Esophagus squamous epithelium (tissue), 4 donors: ENCODE measurements around the gene SRGAP2B.
"Not testable (repeated sequence)": the region's sequence is repeated elsewhere in the genome, so short reads cannot be mapped to it uniquely, and the experiment has no call there.

Experiments used
- POLR2A ChIP-seq, 4 donors: fragments of 450-650 bp; IDR thresholded peaks; one replicate each; pipeline ENCODE4 v1.6.1; 2017; ENCODE audit warnings: antibody characterized with exemption in 4 of 4, mild to moderate bottlenecking in 4 of 4, moderate library complexity in 3 of 4
- TF ChIP-seq, protein P1 (sequence below), 6 experiments: fragments of 450-650 bp in 4 of 6; fragments of 200-600 bp in 2 of 6; sonication (generic) in 2 of 6; IDR thresholded peaks; one replicate each; pipeline ENCODE4 v1.5.1; 2016 to 2019; ENCODE audit warnings: antibody characterized with exemption in 6 of 6, mild to moderate bottlenecking in 4 of 6, moderate library complexity in 4 of 6

DNA sequence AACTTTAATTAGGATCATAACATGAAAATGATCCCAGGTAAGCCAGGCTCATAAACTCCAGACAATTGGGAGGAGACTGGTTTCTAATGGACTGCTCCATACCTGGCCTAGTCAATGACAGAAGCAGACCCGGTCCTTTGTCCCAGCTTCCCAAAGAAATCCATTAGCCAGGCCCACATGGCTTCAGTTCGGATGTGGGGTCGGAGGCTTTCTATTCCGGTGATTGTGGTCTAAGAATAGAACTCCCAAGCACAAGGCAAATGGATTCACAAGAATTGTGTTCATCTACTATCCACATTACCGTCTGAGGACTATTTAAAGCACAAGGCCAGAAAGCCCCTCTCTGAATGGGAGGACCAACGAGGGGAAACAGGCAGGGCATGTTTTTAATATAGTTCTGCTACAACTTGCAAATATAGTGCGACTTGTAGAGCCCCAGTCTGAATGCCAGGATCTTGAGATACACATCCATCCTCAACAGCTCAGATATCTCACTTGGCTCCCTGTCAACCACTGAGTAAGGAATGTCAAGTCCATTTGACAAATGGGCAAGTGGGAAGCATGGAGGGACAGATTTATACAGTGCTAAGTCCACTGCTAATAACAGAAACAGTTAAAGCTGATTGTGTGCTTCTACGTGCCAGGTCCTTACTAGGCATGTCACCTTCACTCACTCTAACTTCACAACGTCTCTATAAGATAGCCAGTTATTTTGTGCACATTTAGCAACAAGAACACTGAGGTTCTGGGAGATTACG, 42.9 kb downstream of the SRGAP2B start:
- TF ChIP-seq, protein P1, sequence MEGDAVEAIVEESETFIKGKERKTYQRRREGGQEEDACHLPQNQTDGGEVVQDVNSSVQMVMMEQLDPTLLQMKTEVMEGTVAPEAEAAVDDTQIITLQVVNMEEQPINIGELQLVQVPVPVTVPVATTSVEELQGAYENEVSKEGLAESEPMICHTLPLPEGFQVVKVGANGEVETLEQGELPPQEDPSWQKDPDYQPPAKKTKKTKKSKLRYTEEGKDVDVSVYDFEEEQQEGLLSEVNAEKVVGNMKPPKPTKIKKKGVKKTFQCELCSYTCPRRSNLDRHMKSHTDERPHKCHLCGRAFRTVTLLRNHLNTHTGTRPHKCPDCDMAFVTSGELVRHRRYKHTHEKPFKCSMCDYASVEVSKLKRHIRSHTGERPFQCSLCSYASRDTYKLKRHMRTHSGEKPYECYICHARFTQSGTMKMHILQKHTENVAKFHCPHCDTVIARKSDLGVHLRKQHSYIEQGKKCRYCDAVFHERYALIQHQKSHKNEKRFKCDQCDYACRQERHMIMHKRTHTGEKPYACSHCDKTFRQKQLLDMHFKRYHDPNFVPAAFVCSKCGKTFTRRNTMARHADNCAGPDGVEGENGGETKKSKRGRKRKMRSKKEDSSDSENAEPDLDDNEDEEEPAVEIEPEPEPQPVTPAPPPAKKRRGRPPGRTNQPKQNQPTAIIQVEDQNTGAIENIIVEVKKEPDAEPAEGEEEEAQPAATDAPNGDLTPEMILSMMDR (IDR thresholded peaks at IDR 0.05) = not testable (repeated sequence)
- TF ChIP-seq POLR2A (IDR thresholded peaks at IDR 0.05) = not testable (repeated sequence)
